Muscle of back (tissue), 11 donors: Measurements from ENCODE around the gene FOXL1. TPM values are rescaled to one million over a fixed set of nuclear protein-coding genes. Genes with fewer than 3 reads are reported as not detected.
"Not testable (repeated sequence)": the region's sequence is repeated elsewhere in the genome, so short reads cannot be mapped to it uniquely, and the experiment has no call there.

Experiments
- DNase-seq, 3 donors: peaks; one replicate each; pipeline versions ENCODE4 v3.0.0 to v3.0.0-alpha.2; 2013
- polyA plus RNA-seq, 10 donors: library from polyadenylated mRNA; unstranded; fragments of 120-200 nt; gene quantifications; one replicate each; pipeline ENCODE4 v1.2.1, GENCODE V29; 2013; ENCODE audit not compliant: insufficient read length in 10 of 10

The FOXL1 gene
- polyA plus RNA-seq, 10 donors: 0.18 to 0.63 (median 0.33) TPM

- no peak for DNase-seq
Measured at GRCh38 chr16:86579268-86580062, 1.1 kb downstream of the FOXL1 start.

- no peak for DNase-seq
Measured at GRCh38 chr16:86580063-86580790, 1.9 kb downstream of the FOXL1 start.

- no peak for DNase-seq
Measured at GRCh38 chr16:86580791-86581170, 2.4 kb downstream of the FOXL1 start.

- no peak for DNase-seq
Measured at GRCh38 chr16:86581458-86581857, 3.1 kb downstream of the FOXL1 start.

GRCh38 chr16:86584071-86584685 is 5.8 kb downstream of the FOXL1 start:
- no peak for DNase-seq

- no peak for DNase-seq
Measured at GRCh38 chr16:86584726-86585721, 6.7 kb downstream of the FOXL1 start.

- peak in 1 of 3 donors; percentile 66 for DNase-seq
Measured at GRCh38 chr16:86585821-86586611, 7.7 kb downstream of the FOXL1 start.

GRCh38 chr16:86587487-86587886 is 9.1 kb downstream of the FOXL1 start:
- no peak for DNase-seq

GRCh38 chr16:86587955-86588354 is 9.6 kb downstream of the FOXL1 start:
- DNase-seq: not testable (repeated sequence)

GRCh38 chr16:86590501-86591144 is 12.3 kb downstream of the FOXL1 start:
- no peak for DNase-seq

GRCh38 chr16:86591270-86591669 is 12.9 kb downstream of the FOXL1 start:
- no peak for DNase-seq

GRCh38 chr16:86593913-86594620 is 15.7 kb downstream of the FOXL1 start:
- DNase-seq: no peak

GRCh38 chr16:86594721-86595120 is 16.4 kb downstream of the FOXL1 start:
- DNase-seq: no peak

GRCh38 chr16:86595983-86596605 is 17.7 kb downstream of the FOXL1 start:
- DNase-seq: no peak

- DNase-seq: no peak
Measured at GRCh38 chr16:86597126-86597879, 19.0 kb downstream of the FOXL1 start.

GRCh38 chr16:86597880-86598606 is 19.7 kb downstream of the FOXL1 start:
- DNase-seq: no peak
